Dermis microvascular lymphatic vessel endothelial cell (primary cell): ENCODE measurements around the gene SCFD2. TPM values are rescaled to one million over a fixed set of nuclear protein-coding genes. Genes with fewer than 3 reads are reported as not detected.
A peak's percentile ranks its signal among the peaks of the same experiment; 100 is the strongest.

Experiments used
- DNase-seq, 2 donors: peaks; one replicate each; pipeline versions ENCODE4 v3.0.0 to v3.0.0-alpha.2; 2010; ENCODE audit warnings: low read depth in 2 of 2
- total RNA-seq: library from RNA; depleted of rRNA; stranded (reverse); fragments of >200 nt; gene quantifications from 2 replicates; pipeline ENCODE4 v1.2.1, GENCODE V29; 2014

Gene SCFD2
- total RNA-seq, 1 donor from 2014 or later = 11.3 TPM

DNA sequence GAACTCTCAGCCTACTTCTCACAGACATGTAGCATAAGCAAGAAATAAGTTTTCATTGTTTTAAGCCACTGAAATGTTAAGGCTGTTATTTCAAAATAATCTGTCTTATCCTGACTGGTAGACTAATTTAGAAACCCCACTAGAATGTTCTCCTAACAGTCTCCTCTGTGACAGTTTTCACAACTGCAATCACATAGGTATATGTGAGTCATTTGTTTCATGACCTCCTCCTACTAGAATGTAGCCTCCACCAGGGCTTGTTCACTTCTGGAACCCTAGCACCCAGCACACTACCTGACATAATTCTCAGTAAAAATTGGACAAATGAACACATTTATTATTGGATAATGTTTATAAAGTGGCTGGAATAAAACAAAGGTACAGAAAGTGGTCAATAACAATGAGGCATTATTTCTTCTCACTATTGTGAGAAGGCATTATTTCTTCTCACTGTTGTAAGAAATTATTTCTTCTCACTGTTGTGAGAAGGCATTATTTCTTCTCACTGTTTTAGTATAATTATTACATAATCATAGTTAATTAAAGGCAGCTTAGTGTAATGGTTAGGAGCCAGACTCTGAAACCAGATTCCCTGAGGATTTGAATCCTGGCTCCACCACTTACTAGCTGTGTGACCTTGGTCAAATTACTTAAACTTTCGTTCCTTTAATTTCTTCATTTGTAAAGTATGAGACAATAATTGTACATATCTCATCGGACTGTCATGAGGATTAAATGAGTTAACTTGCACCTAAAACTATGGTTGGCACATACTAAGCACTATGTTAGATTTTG, 252.2 kb downstream of the SCFD2 start:
- no peak for DNase-seq

DNA sequence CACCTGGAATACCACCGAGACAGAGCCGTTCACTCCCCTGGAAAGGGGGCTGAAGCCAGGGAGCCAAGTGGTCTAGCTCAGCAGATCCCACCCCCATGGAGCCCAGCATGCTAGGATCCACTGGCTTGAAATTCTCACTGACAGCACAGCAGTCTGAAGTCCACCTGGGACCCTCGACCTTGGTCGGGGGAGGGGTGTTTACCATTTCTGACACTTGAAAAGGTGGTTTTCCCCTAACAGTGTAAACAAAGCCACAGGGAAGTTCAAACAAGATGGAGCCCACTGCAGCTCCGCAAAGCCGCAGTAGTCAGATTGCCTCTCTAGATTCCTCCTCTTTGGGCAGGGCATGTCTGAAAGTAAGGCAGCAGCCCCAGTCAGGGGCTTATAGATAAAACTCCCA, 260.5 kb downstream of the SCFD2 start:
- no peak for DNase-seq

DNA sequence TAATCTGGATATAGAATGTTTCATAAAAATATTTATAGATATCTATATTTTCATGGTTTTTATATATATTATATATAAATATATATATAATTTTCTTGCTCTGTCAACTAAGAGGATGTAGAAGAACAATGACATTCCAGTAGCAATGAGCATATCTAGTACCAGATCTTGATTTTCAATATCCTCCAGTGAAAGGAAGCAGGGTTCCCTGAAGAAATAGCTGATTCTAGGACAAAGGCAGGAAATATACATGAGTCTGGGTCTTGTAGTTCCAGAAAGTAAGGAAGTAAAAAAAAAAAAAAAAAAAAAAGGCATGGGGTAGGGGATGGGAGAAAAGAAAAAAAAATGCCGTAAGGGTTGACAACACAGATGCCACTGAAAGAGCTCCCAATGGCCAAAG, 262.4 kb downstream of the SCFD2 start:
- DNase-seq = peak in 1 of 2 donors; percentile 83

DNA sequence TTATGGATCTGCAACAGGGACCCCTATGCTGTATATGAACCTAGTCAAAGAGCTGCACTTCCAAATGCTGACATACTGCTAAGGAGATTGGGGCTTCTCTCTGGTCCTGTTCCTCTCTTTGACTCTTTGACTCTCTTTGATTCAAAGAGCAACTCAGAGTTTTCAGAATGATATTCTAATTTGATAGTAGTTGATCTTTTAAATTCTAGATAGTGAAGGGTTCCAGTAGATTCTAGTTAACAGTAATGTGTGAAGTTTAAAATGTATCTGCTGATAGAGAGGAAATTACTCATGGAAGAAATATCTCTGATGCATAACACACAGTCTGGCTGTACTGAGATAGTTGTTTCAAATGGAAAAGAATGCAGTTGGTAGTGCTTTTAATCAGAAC, 264.7 kb downstream of the SCFD2 start:
- DNase-seq = peak; percentile 60 to 85

DNA sequence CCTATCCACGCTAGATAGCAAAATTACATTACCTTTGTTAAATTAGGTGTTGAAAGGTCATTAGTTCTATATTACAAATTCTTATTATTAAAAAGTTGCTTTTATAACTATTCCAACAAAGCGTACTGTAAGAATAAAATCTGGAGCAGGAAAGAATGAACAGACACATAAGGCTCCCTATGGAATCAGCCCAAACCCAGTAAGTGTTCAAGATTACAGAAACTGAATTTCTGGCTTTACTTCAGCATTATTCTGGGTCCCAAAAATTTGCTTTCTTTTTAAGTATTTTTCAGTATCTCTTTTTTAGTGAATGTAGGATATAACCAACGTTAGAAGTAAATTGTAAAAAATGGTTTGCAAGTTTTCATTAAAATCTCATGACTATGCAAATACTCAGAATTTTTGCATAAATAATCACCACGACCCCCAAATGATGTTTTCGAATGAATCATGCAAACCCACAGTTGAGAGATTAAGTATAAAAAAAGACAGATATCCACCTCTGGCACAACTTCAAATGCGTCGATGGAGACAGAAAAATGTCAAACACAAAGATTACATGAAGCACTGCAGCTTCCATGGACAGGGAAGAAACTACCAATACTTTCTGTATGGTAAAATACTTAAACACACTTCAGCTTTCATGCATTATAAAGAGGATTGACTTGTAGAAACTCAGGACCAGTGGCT, 265.2 kb downstream of the SCFD2 start:
- DNase-seq = peak in 1 of 2 donors; percentile 50

DNA sequence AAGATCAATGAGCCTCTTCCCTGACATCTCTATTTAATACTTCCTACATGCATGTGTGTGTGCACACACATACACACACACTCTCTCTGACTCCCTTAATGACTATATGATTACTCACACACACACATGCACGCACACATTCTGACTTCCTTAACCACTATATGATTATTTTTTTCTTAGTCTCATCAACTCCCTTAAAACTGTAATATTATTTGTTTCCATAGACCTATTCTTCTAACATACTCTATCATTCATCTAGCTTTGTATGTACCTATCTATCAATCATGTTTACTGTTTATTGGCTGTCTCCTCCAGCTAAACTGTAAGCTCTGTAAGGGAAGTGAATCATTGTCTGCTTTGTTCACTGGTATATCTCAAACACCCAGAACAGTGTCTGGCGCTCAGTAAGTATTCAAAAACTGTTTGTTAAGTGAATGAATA, 267.2 kb downstream of the SCFD2 start:
- DNase-seq = peak in 1 of 2 donors; percentile 93

DNA sequence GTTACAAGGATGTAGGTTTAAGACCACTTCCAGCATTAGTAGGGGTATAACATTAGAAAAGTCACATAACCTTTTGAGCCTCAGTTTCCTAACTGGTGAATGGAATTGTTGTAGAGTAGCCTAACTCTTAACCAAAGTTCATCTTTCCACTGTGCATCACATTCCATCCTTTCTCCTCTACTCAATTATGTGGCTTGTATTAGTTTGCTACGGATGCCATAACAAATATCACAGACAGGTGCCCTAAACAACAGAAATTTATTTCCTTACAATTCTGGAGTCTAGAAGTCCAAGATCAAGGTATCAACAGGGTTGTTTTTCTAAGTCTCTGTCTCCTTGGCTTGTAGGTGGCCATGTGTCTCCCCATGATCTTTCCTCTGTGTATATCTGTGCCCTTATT, 271.8 kb downstream of the SCFD2 start:
- DNase-seq = no peak

DNA sequence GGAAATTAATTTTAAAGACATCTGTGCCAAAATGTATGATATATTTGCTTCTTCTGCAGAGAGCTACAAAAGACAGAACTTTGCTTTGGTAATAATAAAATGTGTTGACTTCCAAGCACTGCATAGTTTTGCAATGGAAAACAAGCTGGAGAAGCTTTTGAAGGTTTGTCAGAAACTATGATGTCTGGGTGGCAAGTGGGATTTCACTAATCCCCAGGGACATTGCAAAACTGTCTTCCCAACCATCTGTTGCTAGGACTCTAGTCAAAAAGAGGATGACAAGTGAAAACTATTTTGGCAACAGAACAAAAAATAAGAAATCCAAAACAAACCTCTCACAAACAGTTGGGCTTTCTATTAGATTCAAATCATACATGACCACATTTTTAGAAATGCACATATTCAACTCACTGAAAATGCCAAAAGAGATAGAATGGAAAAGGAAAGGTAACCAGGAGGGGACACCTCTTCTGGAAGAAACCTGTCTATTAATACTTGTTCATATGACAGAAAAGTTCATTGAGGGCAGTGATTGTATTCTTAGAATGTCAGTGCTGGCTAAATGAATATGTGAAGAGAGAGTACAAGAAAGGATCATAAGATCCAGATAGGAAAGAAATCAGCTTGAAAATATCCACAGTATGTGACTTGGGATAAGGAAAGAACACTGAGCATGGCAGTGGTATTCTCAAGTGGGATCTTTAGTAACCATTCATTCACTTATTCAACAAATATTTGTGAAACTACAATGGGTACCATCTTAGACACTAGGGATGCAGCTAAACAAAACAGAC, 275.7 kb downstream of the SCFD2 start:
- no peak for DNase-seq

DNA sequence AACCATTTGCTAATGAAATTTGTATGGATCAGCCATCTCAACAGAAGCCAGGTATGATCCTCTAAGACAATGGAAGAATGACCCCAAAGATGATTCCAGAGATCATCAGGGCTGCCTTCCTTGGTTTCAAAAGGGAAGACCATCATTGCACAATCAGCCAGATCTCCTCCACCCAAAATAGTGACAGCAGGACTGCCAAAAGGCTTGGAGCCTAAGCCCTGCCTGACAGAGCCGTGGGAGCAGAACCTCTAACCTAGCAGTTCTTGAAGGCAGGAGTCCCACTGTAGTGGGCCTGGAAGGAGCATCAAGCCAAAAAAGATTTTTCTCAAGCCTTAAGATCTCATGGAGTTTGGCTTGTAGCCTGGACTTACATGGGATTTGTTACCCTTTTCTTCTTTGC, 277.7 kb downstream of the SCFD2 start:
- no peak for DNase-seq

DNA sequence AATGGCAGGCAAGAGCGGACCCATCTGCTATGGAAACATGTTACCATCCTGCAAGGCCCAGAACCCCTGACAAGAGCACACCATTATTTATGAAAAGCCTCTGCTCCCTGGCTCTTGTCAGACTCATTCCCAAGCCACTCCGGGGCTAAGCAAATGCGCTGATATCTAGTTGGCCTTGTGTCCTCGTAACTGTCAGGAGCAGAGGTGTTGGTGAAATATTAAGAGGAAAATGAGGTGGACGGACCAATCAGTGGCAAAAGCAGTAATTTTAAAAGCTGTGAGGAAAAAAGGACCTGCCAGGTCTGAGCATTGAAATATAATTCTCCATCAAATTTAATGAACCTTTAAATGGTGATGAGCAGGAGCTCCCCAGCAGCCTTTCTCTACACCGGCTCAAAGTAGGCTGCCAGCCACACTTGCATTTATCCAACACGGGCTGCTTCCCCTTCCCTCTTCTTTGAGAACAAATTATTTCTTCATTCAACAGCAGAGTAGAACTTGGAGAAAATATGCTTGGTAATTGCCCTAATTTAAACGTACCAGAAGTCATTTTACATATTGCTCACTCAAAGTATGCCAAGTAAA, 289.4 kb downstream of the SCFD2 start:
- no peak for DNase-seq

DNA sequence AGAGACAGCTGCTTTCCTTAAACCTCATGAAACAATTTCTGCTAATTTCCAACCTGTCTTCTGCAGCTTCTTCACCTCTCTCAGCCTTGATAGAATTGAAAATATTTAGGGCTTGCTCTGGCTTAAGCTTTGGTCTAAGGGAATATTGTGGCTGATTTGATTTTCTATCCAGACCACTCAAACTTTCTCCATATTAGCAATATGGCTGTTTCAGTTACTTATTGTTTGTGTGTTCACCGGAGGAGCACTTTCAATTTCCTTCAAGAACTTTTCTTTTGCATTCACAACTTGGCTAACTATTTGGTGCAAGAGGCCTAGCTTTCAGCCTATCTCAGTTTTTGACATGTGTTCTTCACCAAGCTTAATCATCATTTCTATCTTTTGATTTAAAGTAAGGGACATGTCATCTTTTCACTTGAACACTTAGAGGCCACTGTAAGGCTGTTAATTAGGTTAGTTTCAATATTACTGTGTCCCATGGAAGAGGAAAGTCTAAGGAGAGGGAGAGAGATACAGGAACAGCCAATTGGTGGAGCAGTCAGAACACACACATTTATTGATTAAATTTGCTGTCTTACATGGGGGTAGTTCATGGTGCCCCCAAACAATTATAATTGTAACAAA, 290.6 kb downstream of the SCFD2 start:
- no peak for DNase-seq

DNA sequence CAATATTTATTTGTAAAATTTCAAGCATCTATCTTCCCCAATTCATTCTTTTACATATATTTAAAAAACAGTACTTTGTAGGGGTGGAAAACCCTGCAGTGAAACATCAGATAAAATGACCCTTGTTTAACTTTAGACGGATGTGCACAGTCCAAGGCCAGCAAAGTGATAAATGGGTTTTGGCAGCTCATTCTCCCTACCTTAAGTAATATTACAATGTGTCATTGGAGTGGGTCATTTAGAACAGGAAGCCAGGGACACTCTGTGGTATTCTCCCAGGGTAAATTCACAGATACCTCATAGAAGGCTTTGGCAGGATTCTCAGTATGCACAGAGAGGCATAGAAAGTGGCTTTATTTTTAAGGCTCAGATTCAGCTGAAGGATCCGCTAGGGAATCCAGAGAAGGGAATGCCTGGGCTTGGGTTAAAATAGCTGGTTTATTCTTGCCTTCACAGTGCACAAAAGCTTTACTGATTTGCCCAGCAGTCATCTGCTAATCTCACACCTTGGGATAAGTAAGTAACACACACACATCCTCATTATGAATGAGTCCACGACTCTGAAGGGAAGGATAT, 297.0 kb downstream of the SCFD2 start:
- DNase-seq = peak; percentile 68 to 69

DNA sequence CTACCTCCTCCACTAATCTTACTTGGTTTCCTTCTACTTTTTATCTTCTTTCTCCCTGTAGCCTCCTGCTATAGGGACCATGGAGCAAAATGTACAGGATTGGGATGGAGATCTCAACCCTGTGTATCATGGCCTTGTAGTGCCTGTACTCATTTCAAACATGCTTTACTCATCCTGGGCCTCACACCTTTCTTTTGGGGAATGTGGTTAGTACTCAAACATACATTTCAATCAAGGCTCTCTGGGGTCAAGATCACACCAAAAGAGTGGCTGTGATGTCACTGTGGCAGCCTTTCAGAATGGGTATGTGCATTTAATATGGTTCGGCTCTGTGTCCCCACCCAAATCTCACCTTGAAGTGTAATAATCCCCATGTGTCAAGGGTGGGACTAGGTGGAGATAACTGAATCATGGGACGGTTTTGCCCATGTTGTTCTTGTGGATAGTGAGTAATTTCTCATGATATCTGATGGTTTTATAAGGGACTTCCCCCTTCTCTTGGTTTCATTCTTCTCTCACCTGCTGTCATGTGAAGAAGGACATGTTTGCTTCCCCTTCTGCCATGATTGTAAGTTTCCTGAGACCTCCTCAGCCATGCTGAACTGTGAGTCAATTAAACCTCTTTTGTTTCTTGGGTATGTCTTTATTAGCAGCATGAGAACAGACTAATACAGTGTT, 298.6 kb downstream of the SCFD2 start:
- DNase-seq = no peak

DNA sequence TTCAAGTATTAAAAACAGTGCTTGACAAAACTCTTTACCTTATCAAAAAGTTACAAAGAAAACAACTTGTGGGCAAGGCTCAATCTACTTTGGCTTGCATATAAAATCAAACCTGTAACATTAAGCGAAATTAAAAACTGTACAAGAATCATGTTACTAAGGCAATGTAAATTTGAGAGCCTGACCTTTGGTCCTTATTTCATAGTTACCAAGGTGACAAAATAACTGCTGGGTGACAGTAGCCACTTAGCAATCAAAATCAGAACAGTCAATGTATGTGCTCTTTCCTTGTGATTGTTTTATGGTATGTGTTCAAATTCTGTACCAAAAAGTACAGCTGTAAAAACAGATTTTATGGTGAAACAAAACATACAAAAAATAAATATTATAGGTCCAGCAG, 299.7 kb downstream of the SCFD2 start:
- DNase-seq = no peak

DNA sequence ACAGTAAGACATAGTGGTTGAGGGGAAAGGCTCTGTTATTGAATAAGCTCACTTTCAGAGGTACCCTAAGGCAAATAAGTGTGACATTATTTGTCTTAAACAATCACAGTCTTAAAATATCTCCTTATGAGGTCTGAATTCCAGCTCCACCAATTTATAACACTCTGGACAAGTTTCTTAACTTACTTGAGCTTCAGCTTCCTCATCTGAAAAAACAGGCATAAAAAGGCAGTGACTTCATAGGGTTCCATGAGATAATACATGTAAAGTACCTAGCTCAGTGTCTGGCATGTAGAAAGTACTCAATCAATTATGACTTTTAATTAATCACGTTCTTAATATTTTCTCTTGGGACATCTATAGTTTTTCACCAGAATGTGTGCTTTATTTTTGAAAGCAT, 301.3 kb downstream of the SCFD2 start:
- DNase-seq = no peak

DNA sequence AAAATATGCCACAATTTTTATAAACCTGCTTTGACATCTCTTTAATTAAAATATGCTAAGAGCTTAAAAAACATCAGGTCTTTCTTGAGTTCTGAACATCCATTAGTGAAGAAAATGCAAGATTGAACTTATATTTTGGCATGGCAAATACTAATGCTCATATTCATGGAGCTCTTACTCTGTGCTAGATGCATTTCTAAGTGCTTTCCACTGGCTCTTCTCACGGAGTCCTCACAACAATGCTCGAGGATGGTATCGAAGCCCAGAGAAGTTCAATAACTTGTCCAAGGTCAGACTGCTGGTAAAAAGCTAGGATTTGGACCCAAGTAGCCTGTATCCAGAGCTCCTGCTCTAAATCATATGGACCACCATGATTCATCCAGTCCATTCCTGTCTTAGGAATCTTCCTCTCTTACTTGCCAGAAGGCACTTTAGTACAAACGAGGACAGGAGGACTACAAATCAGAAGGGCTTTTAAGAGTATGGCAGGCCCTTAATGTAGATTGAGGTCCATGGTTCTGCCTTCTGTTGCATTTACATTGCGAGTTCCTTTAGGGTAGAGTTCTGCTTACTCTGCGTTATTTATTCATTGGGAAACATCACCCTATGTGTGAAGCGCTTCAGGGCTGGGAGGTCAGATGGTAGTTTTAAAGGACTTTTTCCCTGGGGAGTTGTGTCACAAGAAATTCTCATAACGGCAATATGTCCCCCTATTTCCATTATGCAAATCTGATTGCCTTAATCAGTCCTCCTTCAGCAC, 304.6 kb downstream of the SCFD2 start:
- DNase-seq = no peak

DNA sequence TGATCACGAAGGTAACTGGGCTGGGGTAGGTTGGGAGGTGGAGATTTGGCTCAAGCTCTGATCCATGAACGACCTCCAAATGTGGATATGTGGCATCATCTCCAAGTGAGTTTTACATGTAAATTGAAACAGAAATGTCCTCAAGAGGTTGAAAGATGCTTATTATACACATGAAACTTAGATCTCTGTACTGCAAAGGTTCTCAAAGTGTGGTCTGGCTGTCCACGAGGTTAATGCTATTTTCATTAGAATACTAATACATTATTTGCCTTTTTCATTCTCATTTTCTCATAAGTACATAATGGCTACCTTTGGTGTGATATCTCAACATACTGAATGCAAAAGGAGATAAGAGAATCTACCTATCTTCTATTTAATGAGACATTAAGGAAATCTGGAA, 305.6 kb downstream of the SCFD2 start:
- no peak for DNase-seq

DNA sequence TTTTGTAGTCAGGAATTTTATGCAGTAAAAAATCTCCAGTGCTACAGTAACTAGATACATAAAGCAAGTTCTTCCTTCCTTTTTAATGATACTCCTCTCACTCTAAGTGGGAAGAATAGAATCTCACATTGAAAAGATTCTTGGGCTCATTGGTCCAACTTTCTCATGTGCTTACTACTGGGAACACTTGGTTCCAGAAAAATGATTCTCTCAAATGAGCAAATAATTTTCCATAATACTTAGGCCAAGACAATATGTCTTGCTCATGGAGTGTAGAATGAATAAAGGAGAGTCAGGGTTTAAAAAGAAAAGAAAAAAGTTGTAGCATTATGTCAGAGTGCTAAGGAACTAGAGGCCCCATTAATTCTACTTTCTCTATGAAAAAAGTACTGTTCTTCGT, 306.0 kb downstream of the SCFD2 start:
- DNase-seq = no peak

DNA sequence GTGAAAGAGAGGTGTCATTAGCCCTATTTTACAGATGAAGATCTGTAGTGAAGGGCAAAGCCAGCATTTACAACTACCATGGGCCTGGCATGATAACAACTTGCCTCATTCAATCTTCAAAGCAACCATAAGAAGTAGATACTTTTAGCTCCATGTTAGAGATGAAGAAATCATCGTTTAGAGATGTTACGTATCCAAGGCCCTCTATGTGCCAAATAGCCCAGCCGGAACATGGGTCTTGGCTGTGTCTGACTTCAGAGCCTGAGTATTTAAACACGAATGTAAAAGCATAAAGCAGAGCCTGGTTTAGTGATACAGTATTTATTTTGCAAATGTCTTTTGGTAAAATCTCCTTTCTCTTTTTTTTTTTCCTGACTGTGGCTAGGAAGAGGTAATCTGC, 306.6 kb downstream of the SCFD2 start:
- no peak for DNase-seq

DNA sequence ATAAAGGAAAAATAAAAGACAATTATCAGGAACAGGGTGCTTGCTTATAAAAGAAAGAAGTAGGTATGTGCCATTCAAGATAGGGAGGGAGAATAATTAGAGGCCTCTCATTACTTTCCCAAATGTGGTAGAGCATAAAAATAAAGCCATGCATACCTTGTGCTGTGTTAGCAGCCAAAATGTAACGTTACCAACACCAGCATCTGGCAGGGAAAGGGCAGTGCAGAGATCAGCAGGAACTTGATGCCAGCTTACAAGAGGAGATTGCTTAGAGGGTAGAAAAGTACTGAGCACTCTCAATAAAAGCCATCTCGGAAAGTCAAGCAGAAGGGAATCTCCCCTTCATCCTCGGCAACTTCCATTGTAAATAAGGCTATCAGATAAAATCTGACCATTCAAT, 308.2 kb downstream of the SCFD2 start:
- DNase-seq = no peak
